Islet of Langerhans (tissue), 1 donor: ENCODE data around the gene PDE3A.
"Not testable (repeated sequence)": the region's sequence is repeated elsewhere in the genome, so short reads cannot be mapped to it uniquely, and the experiment has no call there.

Experiments
- FAIRE-seq: peaks from one replicate; lab custom pipeline; 2011; peaks lifted over from hg19 to GRCh38; lab: Jason Lieb, UNC

Gene PDE3A

DNA sequence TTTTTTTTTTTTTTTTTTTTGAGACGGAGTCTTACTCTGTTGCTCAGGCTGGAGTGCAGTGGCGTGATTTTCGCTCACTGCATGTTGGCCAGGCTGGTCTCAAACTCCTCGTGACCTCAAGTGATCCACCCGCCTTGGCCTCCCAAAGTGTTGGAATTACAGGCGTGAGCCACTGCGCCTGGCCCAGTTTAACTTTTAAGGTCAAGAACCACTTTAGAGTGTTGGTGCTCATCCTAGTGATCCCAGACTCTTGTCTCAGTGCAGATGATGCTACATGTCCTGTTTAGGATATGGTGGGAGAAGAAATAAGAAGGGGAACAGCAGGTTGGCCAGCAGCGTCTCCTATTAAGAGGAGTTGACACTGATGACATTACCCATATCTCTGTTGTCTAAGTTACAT lies 246.7 kb downstream of the PDE3A start:
- FAIRE-seq = not testable (repeated sequence)

DNA sequence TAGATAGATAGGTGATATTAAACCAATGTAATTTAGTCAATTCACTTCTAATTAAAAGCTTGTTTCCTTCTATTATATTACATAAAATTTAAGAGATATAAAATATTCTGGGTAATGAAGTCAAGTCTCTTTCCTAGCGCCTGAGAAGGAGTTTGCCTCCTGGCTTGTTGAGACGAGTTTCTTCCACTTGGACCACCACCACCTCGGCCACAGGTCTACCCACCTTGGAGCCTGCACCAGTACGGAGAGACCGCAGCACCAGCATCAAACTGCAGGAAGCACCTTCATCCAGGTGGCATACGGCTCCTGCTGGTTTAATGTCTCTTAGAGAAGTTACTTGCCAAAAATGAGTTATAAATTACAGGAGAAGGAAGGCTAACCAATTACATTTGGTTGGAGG lies 247.8 kb downstream of the PDE3A start:
- FAIRE-seq = no peak

DNA sequence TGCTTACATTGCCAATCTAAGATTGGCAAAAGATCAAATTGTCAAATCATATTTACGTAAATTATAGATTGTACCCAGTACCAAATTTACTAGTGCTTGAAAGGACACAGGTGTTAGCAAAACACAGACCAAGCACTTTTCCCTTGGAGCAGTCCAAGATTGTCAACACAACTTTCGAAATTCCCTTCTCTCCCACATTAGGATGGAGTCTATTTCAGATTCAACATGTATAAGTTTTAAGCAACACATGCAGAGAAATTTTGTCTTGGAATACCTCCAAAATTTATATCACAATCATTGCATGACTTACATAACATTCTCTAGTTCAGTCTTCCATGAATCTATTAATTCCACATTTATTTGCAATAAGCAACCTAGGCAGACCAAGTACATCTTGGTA lies 251.9 kb downstream of the PDE3A start:
- peak; percentile 64 for FAIRE-seq

DNA sequence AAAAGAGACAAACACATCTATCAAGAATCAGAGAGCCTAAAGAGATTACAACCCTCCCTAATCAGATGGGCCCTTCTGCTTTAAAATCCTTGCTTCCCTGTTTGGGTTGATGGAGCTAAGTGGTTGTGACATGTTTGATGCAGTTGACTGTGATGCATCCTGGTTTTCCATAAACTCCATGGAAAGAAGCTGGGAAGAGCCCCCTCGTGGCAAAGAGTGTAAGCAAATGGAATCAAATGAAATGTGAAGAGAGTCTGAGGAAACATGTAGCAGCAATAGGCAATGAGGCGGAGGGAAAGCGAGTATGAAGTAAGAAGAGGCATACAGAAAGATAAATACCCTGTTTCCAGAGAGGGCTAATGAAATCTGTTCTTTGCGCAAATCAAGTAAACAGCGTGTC lies 256.4 kb downstream of the PDE3A start:
- FAIRE-seq = peak; percentile 47

DNA sequence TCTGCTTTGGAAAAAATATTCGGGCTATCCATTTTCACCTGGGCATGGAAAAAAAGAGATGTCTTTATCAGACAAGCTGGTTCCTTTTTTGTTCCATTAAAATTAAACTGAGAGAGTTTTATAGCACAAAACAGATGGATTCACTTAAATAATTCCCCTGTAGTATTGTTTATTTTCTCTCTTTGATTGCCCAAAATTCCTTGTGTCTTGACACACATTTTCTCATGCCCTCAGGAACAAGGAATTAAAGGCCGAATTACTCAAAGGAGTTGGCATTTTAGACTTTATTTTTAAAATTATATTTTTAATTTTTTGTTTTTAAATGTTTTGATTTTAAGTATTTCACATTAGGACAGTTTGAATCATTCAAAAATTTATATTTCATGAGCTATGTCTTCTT lies 257.2 kb downstream of the PDE3A start:
- FAIRE-seq = no peak

DNA sequence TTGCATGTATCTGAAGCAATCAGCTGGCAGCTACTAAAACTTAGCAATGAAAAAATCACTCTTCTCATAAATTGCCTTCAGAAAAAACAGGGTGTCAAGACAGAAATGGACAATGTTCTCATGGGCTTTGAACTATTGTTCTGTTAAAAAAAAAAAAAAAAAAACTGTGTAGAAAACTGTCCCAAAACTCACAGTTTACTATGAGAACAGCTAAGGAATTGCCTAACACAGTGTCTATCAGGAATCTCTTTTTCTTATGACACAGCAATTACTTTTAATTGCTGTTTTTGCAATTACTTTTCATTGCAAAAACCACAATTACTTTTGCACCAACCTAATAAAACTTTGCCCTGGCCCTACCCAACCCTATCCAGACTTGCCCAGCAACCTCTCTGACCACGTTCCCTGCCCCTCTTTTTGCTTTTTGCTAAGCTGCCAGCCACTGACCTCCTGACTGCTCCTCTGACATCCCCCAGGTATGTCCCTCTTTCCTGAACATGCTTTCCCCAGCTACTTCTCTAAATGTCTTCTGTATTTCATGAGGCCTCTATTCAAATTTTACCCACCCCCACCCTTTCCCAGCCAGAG lies 258.8 kb downstream of the PDE3A start:
- FAIRE-seq = no peak

DNA sequence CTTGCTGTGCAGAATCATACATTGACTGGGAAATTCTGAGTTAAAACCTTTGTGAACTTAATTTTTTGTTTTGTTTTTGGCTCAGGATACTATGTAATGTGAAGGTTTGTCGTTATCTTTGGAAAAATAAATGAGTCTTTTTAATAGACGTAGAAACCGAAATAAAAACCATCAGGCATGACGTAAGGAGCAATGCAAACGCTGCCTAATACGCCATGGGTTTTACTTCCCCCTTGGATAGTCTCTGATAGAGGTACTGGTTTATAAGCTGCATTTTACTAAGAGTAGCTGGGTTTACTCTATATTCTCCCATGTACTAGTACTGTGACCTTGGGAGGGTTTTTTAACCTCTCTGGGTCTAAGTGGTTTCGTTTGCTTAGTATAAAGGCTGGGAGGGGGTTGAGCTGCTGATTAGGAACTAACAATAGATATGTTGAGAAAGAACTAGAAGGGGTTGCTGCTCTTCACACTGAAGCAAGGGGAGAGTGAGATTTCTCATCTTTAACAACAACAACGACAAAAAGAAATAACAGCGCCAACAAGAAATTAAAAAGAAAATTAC lies 260.0 kb downstream of the PDE3A start:
- peak; percentile 9 for FAIRE-seq

DNA sequence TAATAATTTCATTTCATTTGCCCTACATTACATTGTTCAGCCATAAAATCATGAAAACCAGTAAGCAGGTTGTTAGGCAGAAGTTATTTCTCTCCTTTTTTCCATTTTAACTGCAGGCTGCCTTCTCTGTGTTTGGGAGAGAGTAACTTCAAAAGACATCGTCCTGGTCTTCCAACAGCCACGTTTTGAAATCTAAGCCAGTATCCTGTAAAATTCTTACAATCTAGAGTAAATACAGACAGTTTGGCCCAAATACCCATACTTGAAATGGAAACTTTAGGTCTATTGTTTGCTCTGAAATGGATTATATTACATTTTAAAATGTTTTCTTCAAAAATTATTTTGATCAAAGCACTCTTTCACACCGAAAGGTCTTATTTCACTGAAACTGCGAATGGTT lies 260.7 kb downstream of the PDE3A start:
- FAIRE-seq = no peak

DNA sequence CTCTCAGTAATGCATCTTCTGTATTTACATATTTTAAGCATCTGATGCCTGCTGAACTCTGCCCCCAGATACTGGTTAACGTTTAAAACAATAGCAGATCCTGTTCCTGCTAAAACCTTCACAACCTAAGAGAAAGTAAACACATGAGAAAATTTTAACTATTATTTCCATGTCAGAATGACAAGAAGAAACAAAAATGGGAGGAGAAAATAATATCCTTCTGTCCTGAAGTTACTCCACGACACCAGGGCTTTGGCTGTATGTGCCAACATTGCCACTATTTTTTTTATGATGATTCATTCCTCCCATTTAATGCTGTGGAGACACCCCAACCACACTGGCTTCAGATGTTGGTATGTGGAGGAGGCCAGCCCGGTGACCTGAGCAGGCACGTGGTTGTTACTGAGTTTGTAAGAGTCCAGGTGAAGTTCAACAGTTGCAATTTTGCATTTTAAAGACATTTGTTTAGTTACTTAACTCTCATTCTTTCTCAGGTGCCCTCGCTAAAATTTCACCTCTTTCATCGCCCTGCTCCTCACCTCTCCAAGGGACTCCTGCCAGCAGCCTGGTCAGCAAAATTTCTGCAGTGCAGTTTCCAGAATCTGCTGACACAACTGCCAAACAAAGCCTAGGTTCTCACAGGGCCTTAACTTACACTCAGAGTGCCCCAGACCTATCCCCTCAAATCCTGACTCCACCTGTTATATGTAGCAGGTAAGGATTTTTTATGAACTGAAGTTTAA lies 261.2 kb downstream of the PDE3A start:
- FAIRE-seq = peak; percentile 27

DNA sequence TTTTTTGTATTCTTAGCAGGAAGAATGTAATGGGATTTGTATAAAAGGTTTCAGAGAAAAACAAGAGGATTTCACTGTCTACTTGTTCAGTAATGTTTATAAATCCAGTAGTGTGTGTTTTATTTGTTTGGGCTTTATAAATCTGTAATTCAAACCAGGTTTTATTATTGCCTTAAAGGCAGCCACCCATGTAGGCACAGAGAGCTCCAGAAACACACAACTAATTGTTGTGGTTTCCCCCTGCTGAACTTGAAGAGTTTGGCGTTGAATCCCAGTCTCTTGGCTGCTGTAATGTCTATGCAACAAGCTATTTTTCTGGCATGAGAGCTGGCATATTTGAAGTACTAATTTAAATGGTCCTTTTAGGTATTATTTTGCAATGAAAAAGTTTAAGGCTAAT lies 263.4 kb downstream of the PDE3A start:
- FAIRE-seq = no peak

DNA sequence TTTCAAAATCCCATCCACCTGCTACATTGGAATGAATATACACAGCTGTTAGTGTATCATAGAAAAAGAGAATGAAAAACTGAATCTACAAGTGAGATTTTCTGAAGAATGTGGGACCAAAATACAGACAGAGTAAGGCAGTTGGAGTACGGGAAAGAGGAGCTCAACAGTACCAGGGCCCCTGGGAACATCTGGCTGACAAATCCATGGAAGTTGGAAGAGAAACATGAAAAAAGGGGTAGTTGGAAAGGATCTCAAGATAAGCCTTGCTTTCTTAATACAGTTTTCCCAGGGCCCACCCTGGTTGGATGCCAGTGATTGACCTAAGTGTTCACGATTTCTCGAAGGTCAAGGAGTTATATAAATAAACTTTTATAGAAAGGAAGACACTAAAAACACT lies 272.8 kb downstream of the PDE3A start:
- FAIRE-seq = no peak

DNA sequence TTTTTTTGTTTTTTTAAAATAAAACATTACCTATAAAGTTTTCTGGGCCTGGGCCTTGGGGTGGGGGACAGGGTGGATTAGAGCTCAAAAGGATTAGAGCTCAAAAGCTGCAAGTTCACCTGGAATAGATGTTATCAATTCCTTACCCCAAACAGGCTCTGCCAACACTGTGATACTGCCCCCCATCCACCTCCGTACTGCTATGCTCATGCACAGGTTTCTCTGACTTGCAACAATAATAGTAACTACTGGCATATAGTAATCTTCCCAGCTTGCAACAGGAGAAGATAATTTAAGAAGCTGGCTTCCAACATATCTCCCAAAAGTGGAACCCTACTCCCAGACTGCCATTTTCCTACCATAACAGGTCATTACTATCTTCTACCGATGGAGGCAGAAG lies 275.5 kb downstream of the PDE3A start:
- no peak for FAIRE-seq

DNA sequence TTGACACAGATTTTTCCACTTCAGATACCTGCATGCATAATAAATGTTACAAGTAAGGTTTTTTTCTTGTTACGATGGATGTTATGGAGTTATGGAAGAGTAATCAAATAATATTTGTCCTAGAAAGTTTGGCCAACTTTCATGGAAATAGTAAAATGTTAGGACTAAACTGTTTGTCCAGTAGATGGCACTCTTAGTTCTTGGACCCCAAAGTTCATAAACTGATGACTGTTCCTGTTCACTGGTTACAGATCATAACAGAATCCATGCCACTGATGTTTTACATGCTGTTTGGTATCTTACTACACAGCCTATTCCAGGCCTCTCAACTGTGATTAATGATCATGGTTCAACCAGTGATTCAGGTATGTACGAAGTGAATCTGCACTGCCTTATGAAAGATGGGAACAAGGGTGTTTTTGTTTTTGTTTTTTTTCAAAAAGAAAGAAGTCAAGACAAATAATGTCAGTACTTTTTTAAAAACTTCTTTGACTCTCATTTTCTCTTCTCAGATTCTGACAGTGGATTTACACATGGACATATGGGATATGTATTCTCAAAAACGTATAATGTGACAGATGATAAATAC lies 278.0 kb downstream of the PDE3A start:
- FAIRE-seq = peak; percentile 88

DNA sequence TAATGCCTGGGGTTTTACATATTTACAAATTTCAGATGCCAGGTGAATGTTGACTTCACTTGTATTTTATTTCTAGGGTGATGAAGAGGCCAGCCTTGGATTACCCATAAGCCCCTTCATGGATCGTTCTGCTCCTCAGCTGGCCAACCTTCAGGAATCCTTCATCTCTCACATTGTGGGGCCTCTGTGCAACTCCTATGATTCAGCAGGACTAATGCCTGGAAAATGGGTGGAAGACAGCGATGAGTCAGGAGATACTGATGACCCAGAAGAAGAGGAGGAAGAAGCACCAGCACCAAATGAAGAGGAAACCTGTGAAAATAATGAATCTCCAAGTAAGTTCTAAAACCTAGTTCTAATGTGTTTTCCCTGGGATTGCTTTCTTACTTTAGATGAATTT lies 285.5 kb downstream of the PDE3A start:
- FAIRE-seq = no peak

DNA sequence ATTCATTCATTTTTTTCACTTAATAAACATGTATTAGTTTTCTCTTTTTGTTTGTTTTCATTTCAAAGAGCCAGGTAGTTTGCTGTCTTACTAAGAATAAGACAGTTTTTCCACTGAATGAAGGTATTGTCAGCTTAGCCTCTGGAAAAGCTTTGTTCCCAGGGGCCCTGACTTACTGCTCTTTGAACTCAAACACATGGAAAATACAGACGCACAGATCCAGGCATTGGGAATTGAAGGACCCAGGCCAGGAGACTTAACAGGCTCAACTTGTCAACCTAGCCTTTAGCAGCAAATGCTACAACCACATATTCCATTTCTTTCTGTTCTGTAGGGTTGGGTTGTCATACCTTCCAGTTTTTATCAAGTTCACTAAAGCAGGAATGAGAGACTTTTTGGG lies 288.3 kb downstream of the PDE3A start:
- FAIRE-seq = no peak

DNA sequence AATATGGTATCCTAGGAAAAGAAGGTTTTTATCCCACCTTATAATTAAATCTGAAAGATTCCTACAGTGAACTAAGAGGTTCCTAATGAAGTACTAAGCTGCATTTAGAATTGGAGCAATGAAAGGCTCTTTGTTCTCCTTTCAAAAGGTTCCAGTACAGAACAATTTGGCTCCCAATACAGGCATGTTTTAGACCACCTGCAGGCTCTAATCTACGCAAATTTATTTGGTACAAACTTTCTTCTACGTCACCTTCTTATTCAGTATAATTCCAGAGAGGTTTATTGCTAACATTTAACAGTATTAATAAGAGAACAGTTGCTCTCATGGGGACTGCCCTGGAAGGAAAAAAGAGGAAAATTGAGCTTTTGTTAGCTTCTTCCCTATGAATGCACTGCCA lies 289.2 kb downstream of the PDE3A start:
- no peak for FAIRE-seq

DNA sequence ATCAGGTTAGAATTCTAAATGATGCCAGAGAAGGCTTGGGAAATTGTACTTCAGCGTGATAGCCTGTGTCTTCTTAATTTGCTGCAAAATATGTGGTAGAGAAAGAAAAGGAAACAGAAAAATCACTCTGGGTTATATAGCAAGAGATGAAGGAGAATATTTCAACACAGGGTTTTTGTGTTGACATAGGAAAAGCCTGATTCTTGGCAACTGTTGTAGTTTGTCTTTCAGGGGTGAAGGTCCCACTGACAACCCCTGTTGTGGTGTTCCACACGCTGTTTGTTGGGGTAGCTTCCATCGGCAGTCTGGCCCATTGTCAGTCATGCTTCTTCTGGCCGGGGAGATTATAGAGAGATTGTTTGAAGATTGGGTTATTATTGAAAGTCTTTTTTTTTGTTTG lies 313.0 kb downstream of the PDE3A start:
- FAIRE-seq = no peak

DNA sequence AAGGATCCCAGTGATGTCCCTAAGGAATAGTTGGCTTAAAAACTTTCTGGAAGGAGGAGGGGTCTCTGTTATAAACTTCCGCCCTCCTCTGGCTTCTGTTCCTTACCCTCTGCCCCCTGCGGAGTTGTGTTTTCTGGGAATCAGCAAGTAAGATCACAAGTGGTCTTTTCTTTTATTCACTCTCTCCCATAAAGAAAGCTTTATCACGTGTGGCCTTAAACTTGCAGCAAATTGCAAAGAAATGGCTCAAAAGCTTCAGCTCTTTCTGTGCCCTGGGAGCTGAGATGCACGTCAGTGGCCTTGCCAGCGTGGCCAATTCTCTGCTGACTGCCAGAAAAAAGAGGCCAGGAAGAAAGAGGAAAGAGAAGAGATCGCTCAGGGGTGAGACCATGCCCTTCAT lies 326.9 kb downstream of the PDE3A start, which contains the start of gene SLCO1C1:
Gene SLCO1C1, plus strand, starts transcription at position 101 of the 400 bp plus-strand sequence. CDS start 4,245 bp downstream, outside the sequence.
- FAIRE-seq = no peak

DNA sequence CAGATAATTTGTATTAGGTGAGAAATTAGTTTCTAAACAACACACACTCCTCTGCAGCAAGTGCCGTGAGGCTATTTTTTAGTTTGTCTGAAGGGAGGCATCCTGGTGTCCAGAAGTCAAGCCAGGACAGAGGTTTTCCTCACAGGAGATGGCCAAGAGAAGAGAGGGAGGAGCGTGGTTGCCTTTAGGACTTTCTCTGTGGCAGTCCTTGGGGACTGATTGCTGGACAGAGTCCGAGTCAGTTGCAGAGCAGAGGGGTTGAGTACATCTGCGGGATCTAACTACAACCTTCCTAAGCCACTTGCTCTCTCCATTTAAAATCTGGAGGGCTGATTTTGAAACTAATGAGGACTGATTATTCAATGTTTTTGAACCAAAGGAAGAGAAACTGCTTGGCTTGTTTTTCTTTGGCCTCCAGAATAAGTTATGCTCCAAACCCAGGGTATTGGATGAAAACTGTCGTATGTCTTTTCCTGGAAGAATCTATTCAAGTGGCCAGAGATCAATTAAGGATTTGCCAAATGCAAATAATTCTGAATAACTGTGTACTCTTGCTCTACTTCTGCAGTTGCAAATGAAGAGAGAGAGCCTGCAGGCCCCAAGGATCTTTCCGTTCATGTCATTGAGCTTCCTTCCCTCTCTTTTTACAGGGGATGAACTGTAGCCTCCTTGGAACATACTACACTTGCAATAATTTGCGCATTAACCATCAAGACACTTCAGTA lies 328.0 kb downstream of the PDE3A start:
- FAIRE-seq = no peak

DNA sequence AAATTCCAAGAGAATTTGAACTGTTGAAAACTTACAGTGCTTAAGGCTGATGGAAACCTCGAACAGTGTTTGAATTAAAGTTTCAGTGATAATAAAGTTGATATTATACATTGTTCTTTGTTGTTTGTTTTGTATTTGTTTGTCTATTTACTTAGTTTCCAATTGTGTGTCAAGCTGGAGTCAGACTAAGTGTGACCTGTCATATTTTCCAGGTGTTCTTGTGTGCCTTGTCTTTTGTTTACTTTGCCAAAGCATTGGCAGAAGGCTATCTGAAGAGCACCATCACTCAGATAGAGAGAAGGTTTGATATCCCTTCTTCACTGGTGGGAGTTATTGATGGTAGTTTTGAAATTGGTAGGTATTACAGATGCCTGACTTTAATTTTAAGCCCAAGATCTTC lies 332.8 kb downstream of the PDE3A start:
- FAIRE-seq = no peak

DNA sequence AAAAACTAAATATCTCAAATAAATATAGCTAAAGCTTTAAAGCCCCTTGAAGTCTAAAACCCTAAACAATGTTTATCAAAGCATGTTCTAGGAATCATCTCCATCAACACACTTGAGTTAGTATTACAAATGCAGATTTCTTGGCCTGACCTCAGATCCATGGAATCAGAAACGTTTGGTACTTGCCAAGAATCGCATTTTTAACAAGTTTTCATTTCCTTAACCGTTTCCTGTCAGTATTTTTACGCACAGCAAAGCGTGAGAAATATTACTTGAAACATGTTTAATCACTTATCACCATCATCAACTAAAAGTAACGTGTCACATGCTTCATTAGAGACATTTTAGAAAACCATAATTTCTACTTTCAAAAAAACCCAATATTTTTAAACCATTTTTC lies 336.5 kb downstream of the PDE3A start:
- FAIRE-seq = no peak

DNA sequence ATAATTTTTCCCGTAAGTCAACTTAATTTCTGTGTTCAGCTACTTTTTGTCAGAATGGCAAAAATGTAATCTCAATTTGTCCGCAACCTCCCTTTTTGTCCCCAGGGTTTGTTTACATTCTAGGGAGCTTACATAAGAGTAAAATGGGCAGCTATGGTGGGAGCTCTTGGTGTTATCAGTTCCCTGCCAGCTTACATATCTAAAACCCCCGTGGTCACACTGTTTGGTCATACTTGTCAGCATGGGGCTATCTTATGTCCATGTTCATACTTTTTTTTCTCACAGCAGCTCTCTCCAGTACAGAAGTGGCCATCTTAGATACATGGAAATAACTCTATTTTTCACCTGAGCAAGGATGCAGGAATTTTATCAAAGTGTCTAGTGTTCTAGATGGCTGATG lies 343.5 kb downstream of the PDE3A start:
- FAIRE-seq = no peak

DNA sequence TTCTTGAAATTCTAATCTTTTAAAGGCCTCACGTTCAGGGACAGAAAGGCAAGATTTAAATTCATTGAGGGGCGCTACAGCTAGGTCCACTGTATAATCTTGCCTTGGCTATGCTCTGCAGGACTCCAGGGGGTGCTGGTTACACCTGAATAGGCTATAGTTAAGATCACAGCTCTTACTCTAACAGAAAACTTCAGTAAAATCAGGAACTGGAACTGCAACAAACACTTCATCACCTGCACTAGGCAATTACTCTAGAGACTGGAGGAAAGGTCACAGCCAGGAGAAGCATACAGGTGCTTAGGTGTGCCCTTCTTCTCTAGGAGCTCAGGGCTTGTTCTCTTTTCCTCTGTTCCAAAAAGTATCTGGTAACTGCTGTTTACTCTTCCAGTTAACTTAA lies 347.7 kb downstream of the PDE3A start:
- no peak for FAIRE-seq
